Astrocyte (in vitro differentiated cells and primary cell): ENCODE data around the gene TBC1D16. TPM values are rescaled to one million over a fixed set of nuclear protein-coding genes. Genes with fewer than 3 reads are reported as not detected.

Source experiments
- DNase-seq: peaks from one replicate; pipeline ENCODE4 v3.0.0-alpha.2; 2010; ENCODE audit warnings: low read depth
- FAIRE-seq: peaks from 2 replicates; lab custom pipeline; 2011; peaks lifted over from hg19 to GRCh38; lab: Jason Lieb, UNC
- H2AFZ ChIP-seq: 2 replicates; pipeline ENCODE4 v1.6.0; 2012; ENCODE audit warnings: low read depth, low read length, inconsistent platforms
- H3K27ac ChIP-seq: 2 replicates; pipeline ENCODE4 v1.5.1; 2011; ENCODE audit warnings: low read depth, low read length, inconsistent platforms
- H3K27me3 ChIP-seq: 2 replicates; pipeline ENCODE4 v1.6.0; 2011; ENCODE audit warnings: low read length, inconsistent platforms; ENCODE audit not compliant: insufficient read depth
- H3K36me3 ChIP-seq: 2 replicates; pipeline ENCODE4 v1.5.1; 2011; ENCODE audit warnings: low read length, inconsistent platforms; ENCODE audit not compliant: insufficient read depth
- H3K4me1 ChIP-seq: 2 replicates; pipeline ENCODE4 v1.5.1; 2011; ENCODE audit warnings: low read length, inconsistent platforms; ENCODE audit not compliant: insufficient read depth
- H3K4me2 ChIP-seq: 2 replicates; pipeline ENCODE4 v1.6.0; 2012; ENCODE audit warnings: low read length, inconsistent platforms
- H3K4me3 ChIP-seq: 2 replicates; pipeline ENCODE4 v1.5.1; 2011; ENCODE audit warnings: low read depth, mild to moderate bottlenecking, low read length, inconsistent platforms; ENCODE audit not compliant: insufficient read depth
- H3K79me2 ChIP-seq: 2 replicates; pipeline ENCODE4 v1.6.0; 2012; ENCODE audit warnings: mild to moderate bottlenecking, low read length, inconsistent platforms; ENCODE audit not compliant: insufficient read depth
- H3K9ac ChIP-seq: 2 replicates; pipeline ENCODE4 v1.6.0; 2012; ENCODE audit warnings: mild to moderate bottlenecking, low read length, inconsistent platforms
- H3K9me3 ChIP-seq: 2 replicates; pipeline ENCODE4 v1.5.1; 2012; ENCODE audit warnings: low read depth, mild to moderate bottlenecking, low read length, inconsistent platforms; ENCODE audit not compliant: insufficient read depth
- H4K20me1 ChIP-seq: 2 replicates; pipeline ENCODE4 v1.6.0; 2012; ENCODE audit warnings: low read length, inconsistent platforms; ENCODE audit not compliant: insufficient read depth
- H3K27ac Mint-ChIP-seq: one replicate; pipeline ENCODE4 v1.8.0; 2021; ENCODE audit warnings: mild to moderate bottlenecking, mixed read lengths; ENCODE audit not compliant: unreplicated experiment
- H3K27me3 Mint-ChIP-seq: one replicate; pipeline ENCODE4 v1.8.0; 2021; ENCODE audit warnings: low read depth, mixed read lengths; ENCODE audit not compliant: unreplicated experiment
- H3K36me3 Mint-ChIP-seq: one replicate; pipeline ENCODE4 v1.8.0; 2021; ENCODE audit warnings: low read depth, mixed read lengths; ENCODE audit not compliant: unreplicated experiment
- H3K4me1 Mint-ChIP-seq: one replicate; pipeline ENCODE4 v1.8.0; 2021; ENCODE audit warnings: low read depth, mixed read lengths; ENCODE audit not compliant: unreplicated experiment
- H3K4me3 Mint-ChIP-seq: one replicate; pipeline ENCODE4 v1.8.0; 2021; ENCODE audit warnings: mild to moderate bottlenecking, moderate library complexity, mixed read lengths; ENCODE audit not compliant: unreplicated experiment
- H3K9me3 Mint-ChIP-seq: one replicate; pipeline ENCODE4 v1.8.0; 2021; ENCODE audit warnings: mild to moderate bottlenecking, mixed read lengths; ENCODE audit not compliant: unreplicated experiment
- CTCF ChIP-seq: IDR thresholded peaks from 2 replicates; pipeline ENCODE4 v1.5.1; 2011; ENCODE audit warnings: low read depth, mild to moderate bottlenecking, inconsistent platforms, low read length, moderate library complexity; ENCODE audit not compliant: insufficient read depth
- EZH2 ChIP-seq: IDR thresholded peaks from 2 replicates; pipeline ENCODE4 v1.6.1; 2012; ENCODE audit warnings: mild to moderate bottlenecking, low read length, inconsistent platforms; ENCODE audit not compliant: insufficient read depth
- total RNA-seq: library from RNA; stranded (reverse); gene quantifications from 2 replicates; pipeline ENCODE4 v1.2.1, GENCODE V29; 2021

The TBC1D16 gene
- total RNA-seq, 1 donor from 2014 or later = 37.6 TPM

GRCh38 chr17:79985361-79985942 is 50.2 kb downstream of the TBC1D16 start:
- Histone ChIP-seq H3K36me3 (no peaks in the 10 kb centered on the region), H3K4me2 (no peak overlapping the region), H3K4me1 (peaks cover 31% of the 10 kb centered on the region), H2AFZ (no peak overlapping the region), H4K20me1 (peaks cover 26% of the 10 kb centered on the region), H3K79me2 (peaks cover 8% of the 10 kb centered on the region), H3K4me3 (no peak overlapping the region), H3K9me3 (no peaks in the 10 kb centered on the region), H3K27ac (no peak overlapping the region), H3K27me3 (no peaks in the 10 kb centered on the region), H3K9ac (no peak overlapping the region)
- Mint-ChIP-seq H3K4me1 (peaks cover 20% of the 10 kb centered on the region), H3K9me3 (no peaks in the 10 kb centered on the region), H3K27me3 (peaks cover under 1% of the 10 kb centered on the region), H3K4me3 (no peak overlapping the region), H3K36me3 (peaks cover 4% of the 10 kb centered on the region), H3K27ac (no peak overlapping the region)
- no peak for DNase-seq
- TF ChIP-seq CTCF (no peak), EZH2 (no peak)
- FAIRE-seq = no peak

- H3K9ac ChIP-seq = no peak overlapping the region
- H3K27me3 ChIP-seq = no peaks in the 10 kb centered on the region
- FAIRE-seq (no peak), DNase-seq (no peak)
- no peaks in the 10 kb centered on the region for H3K9me3 ChIP-seq
- Mint-ChIP-seq H3K4me3 (no peak overlapping the region), H3K27me3 (no peaks in the 10 kb centered on the region), H3K36me3 (peaks cover 8% of the 10 kb centered on the region), H3K9me3 (no peaks in the 10 kb centered on the region), H3K4me1 (peaks cover 20% of the 10 kb centered on the region), H3K27ac (no peak overlapping the region)
- H3K4me3 ChIP-seq = no peak overlapping the region
- H3K36me3 ChIP-seq = no peaks in the 10 kb centered on the region
- no peak overlapping the region for H3K4me2 ChIP-seq
- TF ChIP-seq CTCF = no peak
- no peak for TF ChIP-seq EZH2
- no peak overlapping the region for H3K27ac ChIP-seq
- peaks cover 29% of the 10 kb centered on the region for H4K20me1 ChIP-seq
- H3K4me1 ChIP-seq = peaks cover 31% of the 10 kb centered on the region
- H2AFZ ChIP-seq = no peak overlapping the region
- peaks cover 5% of the 10 kb centered on the region for H3K79me2 ChIP-seq
Measured at GRCh38 chr17:79984877-79985276, 50.8 kb downstream of the TBC1D16 start.

GRCh38 chr17:79984045-79984840 is 51.4 kb downstream of the TBC1D16 start:
- H3K4me1 Mint-ChIP-seq = peaks cover 20% of the 10 kb centered on the region
- no peak overlapping the region for H3K4me2 ChIP-seq
- H3K36me3 Mint-ChIP-seq = peaks cover 10% of the 10 kb centered on the region
- H3K9me3 Mint-ChIP-seq = no peaks in the 10 kb centered on the region
- no peak overlapping the region for H3K4me3 ChIP-seq
- peaks cover 31% of the 10 kb centered on the region for H3K4me1 ChIP-seq
- no peak overlapping the region for H3K27ac Mint-ChIP-seq
- no peak overlapping the region for H2AFZ ChIP-seq
- DNase-seq = no peak
- H3K27me3 Mint-ChIP-seq = no peaks in the 10 kb centered on the region
- H4K20me1 ChIP-seq = peaks cover 35% of the 10 kb centered on the region
- H3K27me3 ChIP-seq = no peaks in the 10 kb centered on the region
- FAIRE-seq = no peak
- H3K36me3 ChIP-seq = no peaks in the 10 kb centered on the region
- no peaks in the 10 kb centered on the region for H3K9me3 ChIP-seq
- no peak for TF ChIP-seq EZH2
- no peak for TF ChIP-seq CTCF
- H3K9ac ChIP-seq = no peak overlapping the region
- H3K79me2 ChIP-seq = peaks cover 5% of the 10 kb centered on the region
- no peak overlapping the region for H3K27ac ChIP-seq
- H3K4me3 Mint-ChIP-seq = no peak overlapping the region
